Heart right ventricle (tissue), 16 donors: ENCODE results near the gene ZNF697. TPM values are rescaled to one million over a fixed set of nuclear protein-coding genes. Genes with fewer than 3 reads are reported as not detected.

Source experiments
- ATAC-seq, 8 donors: fragments of 200-7000 bp; cut with Tn5 transposase; one replicate each; pipeline ENCODE4 v1.9.1; 2020; ENCODE audit warnings: mild to moderate bottlenecking in 8 of 8, moderate library complexity in 8 of 8, moderate number of reproducible peaks in 1 of 8
- DNase-seq, 2 donors: peaks; one replicate each; pipeline ENCODE4 v3.0.0-alpha.2; 2020
- H3K27ac ChIP-seq, 10 donors: fragments of 200-600 bp; sonication (generic) in 2 of 10; one replicate each; pipeline versions ENCODE4 v1.5.0 to v1.8.0; 2020 to 2022; ENCODE audit warnings: mild to moderate bottlenecking in 3 of 10
- H3K27me3 ChIP-seq, 7 donors: fragments of 200-600 bp; one replicate each; pipeline ENCODE4 v1.8.0; 2021 to 2022; ENCODE audit warnings: mild to moderate bottlenecking in 2 of 7
- H3K36me3 ChIP-seq, 9 donors: fragments of 200-600 bp; sonication (generic) in 1 of 9; one replicate each; pipeline versions ENCODE4 v1.5.0 to v1.8.0; 2020 to 2022; ENCODE audit warnings: mild to moderate bottlenecking in 2 of 9
- H3K4me1 ChIP-seq, 9 donors: fragments of 200-600 bp; sonication (generic) in 1 of 9; one replicate each; pipeline versions ENCODE4 v1.5.0 to v1.8.0; 2020 to 2022; ENCODE audit warnings: mild to moderate bottlenecking in 4 of 9
- H3K4me3 ChIP-seq, 10 donors: fragments of 200-600 bp; sonication (generic) in 2 of 10; one replicate each; pipeline versions ENCODE4 v1.5.0 to v1.8.0; 2020 to 2022; ENCODE audit warnings: mild to moderate bottlenecking in 7 of 10, moderate library complexity in 2 of 10
- H3K9me3 ChIP-seq, 11 donors: fragments of 200-600 bp in 10 of 11; sonication (generic) in 2 of 11; one replicate each; pipeline versions ENCODE4 v1.5.0 to v1.8.0; 2013 to 2022; ENCODE audit warnings: mild to moderate bottlenecking in 2 of 11, control low read depth in 1 of 11, moderate library complexity in 1 of 11
- WGBS, 2 donors: extraction: QIAGEN DNeasy Blood & Tissue Kit; methylation state at CpG; one replicate each; pipeline ENCODE4 v1.1.7; 2013; ENCODE audit warnings: inconsistent platforms in 1 of 2; 5-methylcytosine and 5-hydroxymethylcytosine counted together
- intact Hi-C, 10 donors: fragments of 100-400 bp; cut with DNase I; formaldehyde crosslinking; loops; one replicate each; pipeline versions ENCODE4 v1.11.1 to v1.14.2; 2022
- polyA plus RNA-seq, 2 donors: library from polyadenylated mRNA; stranded (reverse); fragments of 200-250 nt; gene quantifications; one replicate each; pipeline ENCODE4 v1.2.3, GENCODE V29; 2013
- total RNA-seq, 10 donors: library from RNA; stranded (reverse); fragmentation: NEBNext Ultra II Directional in 3 of 10; extraction: Animal tissue kit (Norgen Biotek cat#: 25700) in 3 of 10; gene quantifications; one replicate each; pipeline versions ENCODE4 v1.2.1 to v1.2.4, GENCODE V29; 2021 to 2023
- TF ChIP-seq, protein P1 (sequence below), 9 donors: fragments of 200-600 bp; sonication (generic) in 2 of 9; IDR thresholded peaks; one replicate each; pipeline versions ENCODE4 v1.5.0 to v1.8.0; 2021 to 2022; ENCODE audit warnings: antibody characterized with exemption in 9 of 9, mild to moderate bottlenecking in 5 of 9, moderate library complexity in 1 of 9
- donor health status: Arrhythmogenic right ventricular cardiomyopathy.
- donor health status: ischemic (EF 13 %, LVEDD 7.1; RV severe dilation, severe dysfunction).
- donor health status: healthy with polysubstance abuse.
- donor health status: DM: no; HTN: yes; CAD: no.
- donor health status: DM: no; HTN: no; CAD: no.
- donor health status: ischemic (EF 25% LVEDD 6.9; RV normal size, moderate dysfunction).
- donor health status: ischemic (EF 25% LVEDD 5.7; RV mildly dilated, moderate dysfunction).
- donor health status: healthy.
- donor health status: DM: yes; HTN: yes; CAD: no.
- donor health status: Ischemic cardiomyopathy.
- donor health status: ischemic (EF 35%, LVEDD 5.7; RV mildly dilated, moderate dysfunction).
- donor health status: nonischemic (EF 11% LVEDD 7.7; RV severe dilation, severe dysfunction).
- donor health status: DM: yes; HTN: yes; CAD: no.
- donor health status: PGD.
- donor health status: ischemic (EF 29% LVEDD 5.4; RV normal size, mild dysfunction).
- donor health status: nonischemic (EF 23%, LVEDD 6.1; RV moderate dilation, normal function).

Gene ZNF697
- total and polyA plus RNA-seq, 12 donors: 2.3 to 14.1 (median 10.3) TPM

DNA sequence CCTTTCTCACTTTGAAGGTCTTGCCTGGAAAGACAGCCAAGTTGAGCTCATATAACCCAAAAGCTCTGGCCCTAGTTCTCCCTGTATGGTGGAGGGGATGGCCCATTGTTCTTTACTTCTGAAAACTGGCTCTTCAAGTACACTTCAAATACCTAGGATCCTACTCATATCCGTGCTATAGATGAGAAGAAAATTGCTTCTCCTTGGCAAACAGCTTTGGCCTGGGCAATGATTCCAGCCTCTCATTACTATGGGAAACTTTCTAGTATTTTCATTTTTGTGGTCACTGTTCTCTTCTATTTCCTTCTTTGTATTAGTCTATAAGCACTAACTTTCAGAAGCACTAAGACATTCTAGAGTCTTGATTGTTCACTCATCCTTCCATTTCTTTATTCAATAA, 53.7 kb downstream of the ZNF697 start:
- H3K27ac ChIP-seq: no peak overlapping the region
- DNase-seq (no peak), ATAC-seq (no peak)
- intact Hi-C loops: no loop called here
- H3K4me3 ChIP-seq: no peak overlapping the region
- no peaks in the 10 kb centered on the region for H3K36me3 ChIP-seq
- TF ChIP-seq, protein P1, sequence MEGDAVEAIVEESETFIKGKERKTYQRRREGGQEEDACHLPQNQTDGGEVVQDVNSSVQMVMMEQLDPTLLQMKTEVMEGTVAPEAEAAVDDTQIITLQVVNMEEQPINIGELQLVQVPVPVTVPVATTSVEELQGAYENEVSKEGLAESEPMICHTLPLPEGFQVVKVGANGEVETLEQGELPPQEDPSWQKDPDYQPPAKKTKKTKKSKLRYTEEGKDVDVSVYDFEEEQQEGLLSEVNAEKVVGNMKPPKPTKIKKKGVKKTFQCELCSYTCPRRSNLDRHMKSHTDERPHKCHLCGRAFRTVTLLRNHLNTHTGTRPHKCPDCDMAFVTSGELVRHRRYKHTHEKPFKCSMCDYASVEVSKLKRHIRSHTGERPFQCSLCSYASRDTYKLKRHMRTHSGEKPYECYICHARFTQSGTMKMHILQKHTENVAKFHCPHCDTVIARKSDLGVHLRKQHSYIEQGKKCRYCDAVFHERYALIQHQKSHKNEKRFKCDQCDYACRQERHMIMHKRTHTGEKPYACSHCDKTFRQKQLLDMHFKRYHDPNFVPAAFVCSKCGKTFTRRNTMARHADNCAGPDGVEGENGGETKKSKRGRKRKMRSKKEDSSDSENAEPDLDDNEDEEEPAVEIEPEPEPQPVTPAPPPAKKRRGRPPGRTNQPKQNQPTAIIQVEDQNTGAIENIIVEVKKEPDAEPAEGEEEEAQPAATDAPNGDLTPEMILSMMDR (IDR thresholded peaks at IDR 0.05): no peak
- 71 to 74% methylated on average over 1 of the region's 1 CpG for WGBS, 2 donors
- no peaks in the 10 kb centered on the region for H3K27me3 ChIP-seq
- peaks cover 0 to 7% (median 0%) of the 10 kb centered on the region in 11 donors for H3K9me3 ChIP-seq
- H3K4me1 ChIP-seq: no peaks in the 10 kb centered on the region

DNA sequence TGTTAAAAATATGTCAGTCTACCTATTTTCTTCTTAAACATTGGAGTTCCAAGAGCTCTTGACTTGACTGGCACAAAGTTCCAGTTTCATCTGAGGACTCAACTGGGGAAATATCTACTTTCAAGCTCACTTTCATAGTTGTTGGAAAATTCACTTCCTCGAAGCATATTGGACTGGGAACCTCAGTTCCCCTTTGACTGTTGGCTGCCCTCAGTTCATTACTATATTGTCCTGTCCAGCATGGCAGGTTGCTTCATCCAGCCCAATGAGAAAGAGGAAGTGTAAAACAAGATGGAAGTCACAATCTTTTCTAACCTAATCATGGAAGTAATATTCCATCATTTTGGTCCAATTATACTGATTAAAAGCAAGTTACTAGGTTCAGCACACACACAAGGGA, 54.3 kb downstream of the ZNF697 start:
- Histone ChIP-seq H3K4me3 (no peak overlapping the region), H3K36me3 (no peaks in the 10 kb centered on the region), H3K4me1 (no peaks in the 10 kb centered on the region), H3K9me3 (peaks cover 0 to 7% (median 0%) of the 10 kb centered on the region in 11 donors), H3K27me3 (no peaks in the 10 kb centered on the region), H3K27ac (no peak overlapping the region)
- 80 to 85% methylated on average over 1 of the region's 1 CpG for WGBS, 2 donors
- TF ChIP-seq, protein P1 (IDR thresholded peaks at IDR 0.05): no peak
- DNase-seq: no peak
- intact Hi-C loops: no loop called here
- no peak for ATAC-seq

DNA sequence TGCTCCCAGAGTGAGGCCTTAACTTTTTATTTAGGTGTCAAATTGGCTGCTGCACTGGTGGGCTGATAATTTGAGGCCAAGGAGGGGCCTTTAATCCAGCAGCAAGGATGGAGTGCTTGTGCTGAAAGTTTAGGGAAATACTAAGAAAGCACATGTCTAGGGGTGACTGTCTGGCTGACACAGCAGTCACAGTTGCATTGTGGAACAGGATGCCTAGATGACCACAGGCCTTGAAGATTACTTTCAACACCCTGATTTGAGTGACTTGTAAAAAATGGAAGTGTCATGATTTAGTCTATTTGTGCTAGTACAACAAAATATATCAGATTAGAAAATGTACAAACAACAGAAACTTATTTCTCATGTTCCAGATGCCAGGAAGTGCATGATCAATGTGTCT, 57.7 kb downstream of the ZNF697 start:
- no peaks in the 10 kb centered on the region for H3K27me3 ChIP-seq
- ATAC-seq: peak in 1 of 8 donors; percentile 29
- TF ChIP-seq, protein P1 (IDR thresholded peaks at IDR 0.05): no peak
- no peak overlapping the region for H3K4me3 ChIP-seq
- H3K9me3 ChIP-seq: peaks cover 0 to 7% (median 0%) of the 10 kb centered on the region in 11 donors
- no peak for DNase-seq
- intact Hi-C loops: no loop called here
- H3K4me1 ChIP-seq: no peaks in the 10 kb centered on the region
- no peaks in the 10 kb centered on the region for H3K36me3 ChIP-seq
- no peak overlapping the region for H3K27ac ChIP-seq

DNA sequence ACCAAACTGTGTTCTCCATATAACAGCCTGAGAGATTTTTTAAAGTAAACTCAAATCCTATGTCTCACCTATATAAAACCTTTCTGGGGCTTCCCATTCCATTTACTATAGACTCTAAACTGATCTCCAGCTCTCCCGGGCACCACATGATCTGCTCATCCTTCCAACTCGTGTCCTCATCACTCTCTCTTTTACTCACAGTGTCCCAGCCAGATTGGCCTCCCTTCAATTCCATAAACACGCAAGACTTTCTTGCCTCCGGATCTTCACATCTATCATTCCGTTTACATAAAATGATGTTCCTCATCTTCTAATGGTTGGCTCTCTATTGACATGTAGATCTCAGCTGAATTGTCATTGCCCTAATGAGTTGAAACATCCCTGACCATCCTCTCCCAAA, 59.4 kb downstream of the ZNF697 start:
- DNase-seq: no peak
- Histone ChIP-seq H3K27ac (no peak overlapping the region), H3K36me3 (no peaks in the 10 kb centered on the region), H3K4me3 (no peak overlapping the region), H3K9me3 (peaks cover 0 to 3% (median 0%) of the 10 kb centered on the region in 11 donors), H3K27me3 (no peaks in the 10 kb centered on the region), H3K4me1 (no peaks in the 10 kb centered on the region)
- 92 to 96% methylated on average over 5 of the region's 5 CpGs for WGBS, 2 donors
- intact Hi-C loops: no loop called here
- no peak for ATAC-seq
- TF ChIP-seq, protein P1 (IDR thresholded peaks at IDR 0.05): no peak
